Fibroblast of lung (primary cell): ENCODE data around the gene BCL2. TPM values are rescaled to one million over a fixed set of nuclear protein-coding genes. Genes with fewer than 3 reads are reported as not detected.

Experiments
- DNase-seq, 2 donors: peaks; one replicate each; pipeline versions ENCODE4 v3.0.0 to v3.0.0-alpha.2; 2010; ENCODE audit warnings: low read depth in 2 of 2
- H2AFZ ChIP-seq: 2 replicates; pipeline ENCODE4 v1.5.1; 2012; ENCODE audit warnings: low read length, control low read depth, inconsistent platforms
- H3K27ac ChIP-seq: 2 replicates; pipeline ENCODE4 v1.5.1; 2011; ENCODE audit warnings: low read length, control low read depth; ENCODE audit not compliant: insufficient read depth
- H3K27me3 ChIP-seq: 2 replicates; pipeline ENCODE4 v1.5.1; 2011; ENCODE audit warnings: mild to moderate bottlenecking, low read length; ENCODE audit not compliant: control insufficient read depth, insufficient read depth
- H3K36me3 ChIP-seq: 2 replicates; pipeline ENCODE4 v1.5.1; 2011; ENCODE audit warnings: low read length; ENCODE audit not compliant: control insufficient read depth, insufficient read depth
- H3K4me1 ChIP-seq: 2 replicates; pipeline ENCODE4 v1.5.1; 2011; ENCODE audit warnings: low read length; ENCODE audit not compliant: control insufficient read depth, insufficient read depth; ENCODE audit errors: extremely low read depth
- H3K4me2 ChIP-seq: 2 replicates; pipeline ENCODE4 v1.5.1; 2011; ENCODE audit warnings: low read length, control low read depth; ENCODE audit not compliant: insufficient read depth; ENCODE audit errors: extremely low read depth
- H3K4me3 ChIP-seq, 4 experiments: fragments of 200-600 bp in 1 of 4; sonication (generic) in 1 of 4; replicated peaks in 1 of 4; 2 replicates each; pipeline ENCODE4 v1.5.1; 2011 to 2016; ENCODE audit warnings: low read length in 4 of 4, low read depth in 3 of 4, mild to moderate bottlenecking in 3 of 4, control low read depth in 2 of 4, inconsistent platforms in 1 of 4, mixed read lengths in 1 of 4; ENCODE audit not compliant: insufficient read depth in 1 of 4; ENCODE audit errors: control extremely low read depth in 1 of 4
- H3K79me2 ChIP-seq: 2 replicates; pipeline ENCODE4 v1.5.1; 2012; ENCODE audit warnings: mild to moderate bottlenecking, low read length, inconsistent platforms; ENCODE audit not compliant: control insufficient read depth, insufficient read depth
- H3K9ac ChIP-seq: 2 replicates; pipeline ENCODE4 v1.5.1; 2011; ENCODE audit warnings: mild to moderate bottlenecking, low read length, control low read depth; ENCODE audit not compliant: insufficient read depth
- H3K9me3 ChIP-seq: 2 replicates; pipeline ENCODE4 v1.5.1; 2012; ENCODE audit warnings: low read depth, low read length; ENCODE audit not compliant: control insufficient read depth, insufficient read depth
- H4K20me1 ChIP-seq: 2 replicates; pipeline ENCODE4 v1.5.1; 2011; ENCODE audit warnings: low read length; ENCODE audit not compliant: control insufficient read depth, insufficient read depth; ENCODE audit errors: extremely low read depth
- CTCF ChIP-seq, 2 donors: IDR thresholded peaks in 1 of 2; conservative IDR thresholded peaks in 1 of 2; 1 replicate in 1 of 2; 2 replicates in 1 of 2; pipeline ENCODE4 v1.5.1; 2011 to 2012; ENCODE audit warnings: low read length in 2 of 2, control low read depth in 1 of 2, inconsistent platforms in 1 of 2, low read depth in 1 of 2, mild to moderate bottlenecking in 1 of 2
- EZH2 ChIP-seq: IDR thresholded peaks from 2 replicates; pipeline ENCODE4 v1.5.1; 2012; ENCODE audit warnings: low read length, control low read depth, mild to moderate bottlenecking; ENCODE audit errors: missing control alignments
- polyA plus RNA-seq, 2 donors: library from polyadenylated mRNA; depleted of rRNA in 1 of 2; stranded (reverse) in 1 of 2; unstranded in 1 of 2; fragments of >200 nt; gene quantifications; 2 replicates each; pipeline ENCODE4 v1.2.1, GENCODE V29; 2011 to 2012; ENCODE audit warnings: missing spikeins in 1 of 2
- total RNA-seq: library from RNA; depleted of rRNA; stranded (reverse); fragments of >200 nt; gene quantifications from 2 replicates; pipeline ENCODE4 v1.2.1, GENCODE V29; 2014

The BCL2 gene
- total and polyA plus RNA-seq, 2 donors (not counting 1 experiment from before 2014, with no cell fraction given): 1.5 to 3.6 TPM

DNA sequence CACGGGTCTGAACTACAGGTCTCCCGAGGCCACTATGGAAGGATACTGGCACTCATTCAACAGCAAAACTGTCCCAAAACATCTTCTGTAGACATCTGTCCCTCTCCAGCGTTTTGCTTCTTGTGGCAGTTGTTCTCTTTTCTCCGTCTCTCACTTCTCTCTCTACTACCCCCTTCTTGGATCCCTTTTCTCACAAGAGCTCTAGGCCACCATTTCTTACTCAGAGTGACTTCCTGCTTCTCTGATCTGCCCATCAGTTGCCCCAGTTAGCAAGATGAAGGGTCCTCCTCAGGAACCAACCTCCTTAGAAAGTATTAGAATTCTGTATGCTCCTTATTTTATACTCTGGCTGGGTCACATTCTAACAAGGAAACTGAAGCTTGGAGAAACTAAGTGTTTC, 32.6 kb downstream of the BCL2 start:
- no peaks in the 10 kb centered on the region for H3K27me3 ChIP-seq
- no peak overlapping the region for H3K9ac ChIP-seq
- H3K79me2 ChIP-seq: no peaks in the 10 kb centered on the region
- DNase-seq: no peak
- H3K27ac ChIP-seq: no peak overlapping the region
- H3K4me3 ChIP-seq: no peak overlapping the region
- H3K36me3 ChIP-seq: no peaks in the 10 kb centered on the region
- H3K9me3 ChIP-seq: no peaks in the 10 kb centered on the region
- H4K20me1 ChIP-seq: no peaks in the 10 kb centered on the region
- H2AFZ ChIP-seq: no peak overlapping the region
- no peak overlapping the region for H3K4me2 ChIP-seq
- H3K4me1 ChIP-seq: no peaks in the 10 kb centered on the region
- TF ChIP-seq CTCF (conservative IDR thresholded peaks at IDR 0.05 in 1 of 2, IDR thresholded peaks at IDR 0.05 in 1 of 2; ENCODE audit: low read depth in 1 of 2, low read length in 2 of 2) (no peak), EZH2 (no peak)

DNA sequence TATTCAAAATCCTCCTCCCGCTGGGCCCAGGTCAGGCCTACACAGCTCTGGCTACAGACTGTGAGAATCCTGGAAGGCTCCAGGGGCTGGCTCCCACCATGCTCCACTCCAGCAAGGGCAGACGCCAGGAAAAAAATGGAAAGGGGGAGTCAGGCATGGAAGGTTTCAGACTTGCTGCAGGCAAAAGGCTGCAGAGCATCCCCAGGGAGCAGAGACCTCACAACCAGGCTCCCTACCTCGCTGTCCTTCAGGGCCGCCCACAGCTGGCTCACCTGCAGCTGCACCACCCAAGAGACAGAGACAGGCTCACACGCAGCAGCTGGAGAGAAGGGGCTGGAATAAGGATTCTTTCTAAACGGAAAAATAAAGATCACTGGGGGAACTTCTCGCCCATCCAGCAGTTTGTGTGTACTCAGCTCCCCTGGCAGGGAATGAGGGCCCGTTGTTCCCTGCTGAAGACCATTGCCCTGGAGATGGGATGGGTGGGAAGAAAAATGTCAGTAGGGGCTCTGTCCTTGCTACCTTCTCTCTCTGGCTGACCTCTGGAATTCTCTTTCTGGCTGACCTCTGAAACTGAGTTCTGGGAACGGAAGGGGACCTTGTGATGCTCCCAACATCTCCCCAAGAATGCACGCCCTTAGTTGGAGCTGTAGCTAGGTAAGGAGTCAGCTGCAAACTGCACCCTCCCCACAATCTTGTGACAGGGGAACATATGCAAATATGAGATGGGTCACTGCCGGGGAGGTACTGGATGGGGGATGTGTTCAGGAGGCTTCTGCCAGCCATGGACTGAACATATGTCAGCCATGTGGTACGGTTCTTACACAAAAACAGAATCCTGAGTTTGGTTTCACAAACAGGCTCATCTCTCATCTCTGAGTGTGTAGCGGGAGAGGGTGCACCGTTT, 34.5 kb downstream of the BCL2 start:
- H3K9me3 ChIP-seq: no peaks in the 10 kb centered on the region

More for the DNA sequence above, 34.5 kb downstream of the BCL2 start:
- Histone ChIP-seq H4K20me1 (no peaks in the 10 kb centered on the region), H3K4me2 (no peak overlapping the region), H3K36me3 (no peaks in the 10 kb centered on the region), H3K27me3 (no peaks in the 10 kb centered on the region), H3K4me3 (no peak overlapping the region), H2AFZ (no peak overlapping the region), H3K27ac (no peak overlapping the region), H3K4me1 (no peaks in the 10 kb centered on the region), H3K9ac (no peak overlapping the region), H3K79me2 (no peaks in the 10 kb centered on the region)
- TF ChIP-seq EZH2 (no peak), CTCF (conservative IDR thresholded peaks at IDR 0.05 in 1 of 2, IDR thresholded peaks at IDR 0.05 in 1 of 2; ENCODE audit: low read depth in 1 of 2, low read length in 2 of 2) (no peak)
- no peak for DNase-seq
